HG03025 (cell line): Measurements from ENCODE around the gene OVOL3.
"Not testable (repeated sequence)": the region's sequence is repeated elsewhere in the genome, so short reads cannot be mapped to it uniquely, and the experiment has no call there.

Experiments
- ATAC-seq: cut with Tn5 transposase; IDR thresholded peaks from one replicate; pipeline ENCODE4 v1.9.1; 2021; ENCODE audit warnings: mild to moderate bottlenecking, moderate library complexity; ENCODE audit not compliant: unreplicated experiment, low FRiP score

OVOL3 gene

GRCh38 chr19:36110487-36111199 is at the start of gene OVOL3:
OVOL3 (plus strand) TSS chr19:36111143; CDS start chr19:36111203, 60 bp downstream.
- ATAC-seq, result no peak

- ATAC-seq, result no peak
Measured at GRCh38 chr19:36061367-36061766, 49.6 kb upstream of the OVOL3 start.

- ATAC-seq, result no peak
Measured at GRCh38 chr19:36064826-36065225, 46.1 kb upstream of the OVOL3 start.

- no peak for ATAC-seq
Measured at GRCh38 chr19:36067681-36068080, 43.3 kb upstream of the OVOL3 start.

GRCh38 chr19:36068810-36069499 is 42.0 kb upstream of the OVOL3 start:
- not testable (repeated sequence) for ATAC-seq

GRCh38 chr19:36072081-36072480 is 38.9 kb upstream of the OVOL3 start:
- no peak for ATAC-seq

- ATAC-seq, result no peak
Measured at GRCh38 chr19:36073121-36073876, 37.6 kb upstream of the OVOL3 start.

GRCh38 chr19:36079389-36079945 is 31.5 kb upstream of the OVOL3 start:
- no peak for ATAC-seq

- no peak for ATAC-seq
Measured at GRCh38 chr19:36081385-36081784, 29.6 kb upstream of the OVOL3 start.

- no peak for ATAC-seq
Measured at GRCh38 chr19:36081894-36082293, 29.0 kb upstream of the OVOL3 start.

- ATAC-seq, result no peak
Measured at GRCh38 chr19:36082916-36083315, 28.0 kb upstream of the OVOL3 start.

GRCh38 chr19:36084231-36085009 is 26.5 kb upstream of the OVOL3 start:
- no peak for ATAC-seq

- ATAC-seq, result no peak
Measured at GRCh38 chr19:36086326-36086725, 24.6 kb upstream of the OVOL3 start.

- no peak for ATAC-seq
Measured at GRCh38 chr19:36089847-36090246, 21.1 kb upstream of the OVOL3 start.

- no peak for ATAC-seq
Measured at GRCh38 chr19:36090910-36091695, 19.8 kb upstream of the OVOL3 start.

- no peak for ATAC-seq
Measured at GRCh38 chr19:36092566-36092965, 18.4 kb upstream of the OVOL3 start.

- ATAC-seq, result no peak
Measured at GRCh38 chr19:36093146-36093662, 17.7 kb upstream of the OVOL3 start.

- ATAC-seq, result no peak
Measured at GRCh38 chr19:36093687-36094086, 17.3 kb upstream of the OVOL3 start.

GRCh38 chr19:36097036-36097435 is 13.9 kb upstream of the OVOL3 start:
- ATAC-seq, result no peak
